Stimulated activated naive B cell treated with anti-CD40 and anti-IgM and Interleukin-4, amounts not matched to agents 10 μg/mL and 1 μg/mL and 100 μg/mL, for 72 hours (primary cell): ENCODE data around the gene PRSS33.

Source experiments
- ATAC-seq, 2 donors: fragments of 150-1000 bp; cut with Tn5 transposase; replicated peaks; 2 replicates each; pipeline ENCODE4 v1.10.0; 2021; ENCODE audit warnings: moderate library complexity in 1 of 2
- DNase-seq: peaks from one replicate; pipeline ENCODE4 v3.0.0; 2021
- H3K27ac Mint-ChIP-seq: one replicate; pipeline ENCODE4 v1.8.0; 2022; ENCODE audit warnings: mild to moderate bottlenecking, mixed read lengths
- H3K27me3 Mint-ChIP-seq, 2 donors: one replicate each; pipeline ENCODE4 v1.8.0; 2022; ENCODE audit warnings: mixed read lengths in 2 of 2
- H3K36me3 Mint-ChIP-seq, 2 donors: one replicate each; pipeline ENCODE4 v1.8.0; 2022; ENCODE audit warnings: mixed read lengths in 2 of 2, mild to moderate bottlenecking in 1 of 2
- H3K4me1 Mint-ChIP-seq, 2 donors: one replicate each; pipeline ENCODE4 v1.8.0; 2022; ENCODE audit warnings: mixed read lengths in 2 of 2, mild to moderate bottlenecking in 1 of 2
- H3K4me3 Mint-ChIP-seq, 2 donors: one replicate each; pipeline ENCODE4 v1.8.0; 2022; ENCODE audit warnings: mild to moderate bottlenecking in 2 of 2, mixed read lengths in 2 of 2, moderate library complexity in 1 of 2
- H3K9me3 Mint-ChIP-seq, 2 donors: one replicate each; pipeline ENCODE4 v1.8.0; 2022; ENCODE audit warnings: mixed read lengths in 2 of 2, mild to moderate bottlenecking in 1 of 2

The PRSS33 gene

DNA sequence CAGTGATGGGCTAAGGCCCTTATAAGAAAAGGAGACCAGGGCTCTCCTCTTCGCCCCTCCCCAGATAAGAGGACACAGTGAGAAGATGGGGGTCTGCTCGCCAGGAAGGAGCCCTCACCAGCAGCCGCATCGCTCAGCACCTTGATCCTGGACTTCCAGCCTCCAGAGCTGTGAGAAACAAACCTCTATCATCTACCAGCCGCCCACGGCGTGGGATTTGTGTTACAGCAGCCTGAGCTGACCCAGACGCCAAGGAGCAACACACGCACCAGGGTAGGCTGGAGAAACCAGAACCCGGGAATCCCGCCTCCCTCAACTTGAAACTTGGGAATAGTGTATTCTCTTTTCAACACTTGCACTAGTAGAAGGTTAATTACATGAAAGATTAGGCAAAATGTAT, 38.5 kb upstream of the PRSS33 start:
- Mint-ChIP-seq H3K27me3 (peaks cover 15 to 19% of the 10 kb centered on the region in 2 donors), H3K36me3 (no peaks in the 10 kb centered on the region), H3K27ac (no peak overlapping the region), H3K9me3 (no peaks in the 10 kb centered on the region), H3K4me3 (no peak overlapping the region), H3K4me1 (no peaks in the 10 kb centered on the region)
- no peak for DNase-seq
- no peak for ATAC-seq

GRCh38 chr16:2825049-2825742, 37.8 kb upstream of the PRSS33 start:
- Mint-ChIP-seq H3K27ac (no peak overlapping the region), H3K9me3 (no peaks in the 10 kb centered on the region), H3K4me3 (no peak overlapping the region), H3K4me1 (no peaks in the 10 kb centered on the region), H3K27me3 (peaks cover 12 to 13% of the 10 kb centered on the region in 2 donors), H3K36me3 (no peaks in the 10 kb centered on the region)
- ATAC-seq (no peak), DNase-seq (no peak)

- ATAC-seq (no peak), DNase-seq (no peak)
- Mint-ChIP-seq H3K36me3 (no peaks in the 10 kb centered on the region), H3K27me3 (peaks cover 10 to 13% of the 10 kb centered on the region in 2 donors), H3K9me3 (no peaks in the 10 kb centered on the region), H3K4me3 (no peak overlapping the region), H3K4me1 (no peaks in the 10 kb centered on the region), H3K27ac (no peak overlapping the region)
These were observed 37.3 kb upstream of the PRSS33 start for GRCh38 chr16:2824626-2825025.

DNA sequence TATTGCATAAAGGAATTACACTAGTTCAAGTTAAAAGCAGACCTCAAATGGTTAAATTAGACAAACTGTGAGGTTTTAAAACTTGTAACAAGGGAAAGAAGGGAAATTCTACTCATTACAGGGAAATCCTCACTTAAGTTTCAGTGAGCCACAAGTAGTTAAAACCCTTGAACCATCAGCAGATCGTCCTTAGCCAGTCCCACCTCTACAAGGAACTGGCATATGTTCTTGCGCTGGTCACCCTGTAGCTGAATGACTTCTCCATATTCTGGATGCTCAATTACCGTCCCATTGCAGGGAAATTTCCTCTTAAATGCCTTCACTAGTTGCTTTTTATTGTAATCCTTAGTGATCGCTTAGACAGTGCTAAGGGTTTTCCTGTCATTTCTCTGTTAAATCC, 35.1 kb upstream of the PRSS33 start:
- peaks cover 0 to 2% of the 10 kb centered on the region in 2 donors for H3K4me1 Mint-ChIP-seq
- no peak overlapping the region for H3K27ac Mint-ChIP-seq
- DNase-seq = no peak
- no peaks in the 10 kb centered on the region for H3K9me3 Mint-ChIP-seq
- no peak overlapping the region for H3K4me3 Mint-ChIP-seq
- no peak for ATAC-seq
- no peaks in the 10 kb centered on the region for H3K36me3 Mint-ChIP-seq
- H3K27me3 Mint-ChIP-seq = peaks cover 6 to 25% of the 10 kb centered on the region in 2 donors

GRCh38 chr16:2822158-2822495, 34.8 kb upstream of the PRSS33 start:
- Mint-ChIP-seq H3K27ac (no peak overlapping the region), H3K4me3 (no peak overlapping the region), H3K27me3 (peaks cover 6 to 25% of the 10 kb centered on the region in 2 donors), H3K36me3 (no peaks in the 10 kb centered on the region), H3K4me1 (peaks cover 0 to 2% of the 10 kb centered on the region in 2 donors), H3K9me3 (no peaks in the 10 kb centered on the region)
- DNase-seq (no peak), ATAC-seq (no peak)

GRCh38 chr16:2821487-2822157, 34.3 kb upstream of the PRSS33 start:
- peaks cover 6 to 25% of the 10 kb centered on the region in 2 donors for H3K27me3 Mint-ChIP-seq
- ATAC-seq = no peak
- no peak for DNase-seq
- no peaks in the 10 kb centered on the region for H3K9me3 Mint-ChIP-seq
- H3K4me1 Mint-ChIP-seq = peaks cover 0 to 2% of the 10 kb centered on the region in 2 donors
- no peaks in the 10 kb centered on the region for H3K36me3 Mint-ChIP-seq
- no peak overlapping the region for H3K4me3 Mint-ChIP-seq
- no peak overlapping the region for H3K27ac Mint-ChIP-seq

GRCh38 chr16:2820836-2821486, 33.6 kb upstream of the PRSS33 start:
- H3K36me3 Mint-ChIP-seq = no peaks in the 10 kb centered on the region
- peaks cover 6 to 25% of the 10 kb centered on the region in 2 donors for H3K27me3 Mint-ChIP-seq
- H3K27ac Mint-ChIP-seq = no peak overlapping the region
- no peak overlapping the region for H3K4me3 Mint-ChIP-seq
- no peak for ATAC-seq
- H3K9me3 Mint-ChIP-seq = no peaks in the 10 kb centered on the region
- H3K4me1 Mint-ChIP-seq = peaks cover 0 to 2% of the 10 kb centered on the region in 2 donors
- DNase-seq = no peak

GRCh38 chr16:2819939-2820835, 32.8 kb upstream of the PRSS33 start:
- no peak for DNase-seq
- Mint-ChIP-seq H3K4me1 (peaks cover 0 to 2% of the 10 kb centered on the region in 2 donors), H3K27ac (no peak overlapping the region), H3K4me3 (no peak overlapping the region), H3K36me3 (no peaks in the 10 kb centered on the region), H3K9me3 (no peaks in the 10 kb centered on the region), H3K27me3 (peaks cover 6 to 25% of the 10 kb centered on the region in 2 donors)
- no peak for ATAC-seq

GRCh38 chr16:2819179-2819938, 32.0 kb upstream of the PRSS33 start:
- no peak for DNase-seq
- Mint-ChIP-seq H3K27ac (no peak overlapping the region), H3K4me3 (no peak overlapping the region)

DNA sequence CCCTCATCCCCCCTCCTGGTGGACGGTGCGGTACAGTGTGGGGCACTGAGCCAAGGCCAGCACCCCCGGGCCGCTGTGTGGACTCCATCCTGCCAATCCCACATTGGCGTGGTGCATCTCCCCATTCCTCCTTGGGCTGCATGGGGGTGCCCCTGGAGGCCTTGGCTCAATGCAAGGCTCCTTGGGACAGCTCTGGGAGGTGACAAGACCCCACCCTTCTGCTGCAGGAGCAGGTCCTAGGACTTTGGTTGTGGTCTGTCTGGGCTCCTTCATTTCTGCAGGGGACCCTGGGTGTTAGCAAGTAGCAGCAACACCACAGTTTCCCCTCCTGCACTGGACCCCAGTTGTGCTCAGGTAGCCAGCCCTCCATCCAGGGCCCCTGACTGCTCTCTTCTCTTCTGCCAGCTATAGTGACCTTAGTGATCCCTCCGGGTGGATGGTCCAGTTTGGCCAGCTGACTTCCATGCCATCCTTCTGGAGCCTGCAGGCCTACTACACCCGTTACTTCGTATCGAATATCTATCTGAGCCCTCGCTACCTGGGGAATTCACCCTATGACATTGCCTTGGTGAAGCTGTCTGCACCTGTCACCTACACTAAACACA, 31.0 kb upstream of the PRSS33 start:
- peaks cover 13 to 25% of the 10 kb centered on the region in 2 donors for H3K27me3 Mint-ChIP-seq
- H3K4me1 Mint-ChIP-seq = peaks cover 0 to 2% of the 10 kb centered on the region in 2 donors
- H3K4me3 Mint-ChIP-seq = peak overlapping the region in 1 of 2 donors; percentile 4
- ATAC-seq (no peak), DNase-seq (no peak)
- H3K9me3 Mint-ChIP-seq = no peaks in the 10 kb centered on the region
- H3K27ac Mint-ChIP-seq = peak overlapping the region; percentile 14
- H3K36me3 Mint-ChIP-seq = no peaks in the 10 kb centered on the region

More at GRCh38 chr16:2819179-2819938, 32.0 kb upstream of the PRSS33 start:
- no peaks in the 10 kb centered on the region for H3K36me3 Mint-ChIP-seq
- H3K9me3 Mint-ChIP-seq = no peaks in the 10 kb centered on the region
- no peak for ATAC-seq
- peaks cover 0 to 2% of the 10 kb centered on the region in 2 donors for H3K4me1 Mint-ChIP-seq
- H3K27me3 Mint-ChIP-seq = peaks cover 11 to 25% of the 10 kb centered on the region in 2 donors

- Mint-ChIP-seq H3K9me3 (no peaks in the 10 kb centered on the region), H3K36me3 (no peaks in the 10 kb centered on the region), H3K4me1 (peaks cover 0 to 2% of the 10 kb centered on the region in 2 donors), H3K4me3 (peak overlapping the region; percentile 50 to 62), H3K27me3 (peaks cover 13 to 27% of the 10 kb centered on the region in 2 donors), H3K27ac (peak overlapping the region; percentile 76)
- ATAC-seq (no peak), DNase-seq (no peak)
These were observed 30.2 kb upstream of the PRSS33 start for GRCh38 chr16:2817340-2818271.

DNA sequence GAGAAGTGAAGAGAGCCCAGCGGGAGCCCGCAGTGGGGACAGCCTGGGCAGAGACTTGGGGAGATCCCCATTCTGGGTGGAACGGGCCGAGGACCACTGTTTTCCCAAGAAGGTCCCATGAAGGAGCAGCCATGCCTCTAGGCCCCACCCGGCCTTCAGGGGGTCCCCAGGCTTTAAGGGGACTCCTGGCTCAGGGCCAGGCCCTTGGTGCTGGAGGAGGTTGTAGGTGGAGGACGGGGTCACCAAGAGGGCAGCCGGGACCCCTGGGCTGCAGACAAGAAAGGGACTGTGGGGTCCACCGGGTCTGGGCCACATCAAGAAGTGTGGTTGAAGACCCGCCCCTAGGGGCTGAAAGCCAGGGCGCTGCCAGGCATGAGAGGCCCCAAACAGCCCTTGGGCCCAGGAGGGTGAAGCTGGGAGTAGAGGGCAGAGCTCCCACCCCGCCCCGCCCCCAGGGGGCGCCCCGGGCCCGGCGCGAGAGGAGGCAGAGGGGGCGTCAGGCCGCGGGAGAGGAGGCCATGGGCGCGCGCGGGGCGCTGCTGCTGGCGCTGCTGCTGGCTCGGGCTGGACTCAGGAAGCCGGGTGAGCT, 29.5 kb upstream of the PRSS33 start, which contains the start of gene PRSS21:
TSS of gene PRSS21 (plus strand) at position 487 of the 589 bp plus-strand sequence. CDS start at position 519, 32 bp downstream.
- DNase-seq (no peak), ATAC-seq (peak; percentile 39 to 64)
- Mint-ChIP-seq H3K27me3 (peaks cover 15 to 33% of the 10 kb centered on the region in 2 donors), H3K4me1 (peaks cover 0 to 2% of the 10 kb centered on the region in 2 donors), H3K4me3 (peak within 1 kb of the TSS; percentile 50 to 62), H3K36me3 (no peaks in the 10 kb centered on the region), H3K9me3 (no peaks in the 10 kb centered on the region), H3K27ac (peak within 1 kb of the TSS; percentile 76)
